HG03460 (cell line): Measurements from ENCODE around the gene INVS.
"Not testable (repeated sequence)": the region's sequence is repeated elsewhere in the genome, so short reads cannot be mapped to it uniquely, and the experiment has no call there.

ENCODE experiments used
- ATAC-seq: cut with Tn5 transposase; IDR thresholded peaks from one replicate; pipeline ENCODE4 v1.9.1; 2021; ENCODE audit not compliant: unreplicated experiment

Gene INVS

DNA sequence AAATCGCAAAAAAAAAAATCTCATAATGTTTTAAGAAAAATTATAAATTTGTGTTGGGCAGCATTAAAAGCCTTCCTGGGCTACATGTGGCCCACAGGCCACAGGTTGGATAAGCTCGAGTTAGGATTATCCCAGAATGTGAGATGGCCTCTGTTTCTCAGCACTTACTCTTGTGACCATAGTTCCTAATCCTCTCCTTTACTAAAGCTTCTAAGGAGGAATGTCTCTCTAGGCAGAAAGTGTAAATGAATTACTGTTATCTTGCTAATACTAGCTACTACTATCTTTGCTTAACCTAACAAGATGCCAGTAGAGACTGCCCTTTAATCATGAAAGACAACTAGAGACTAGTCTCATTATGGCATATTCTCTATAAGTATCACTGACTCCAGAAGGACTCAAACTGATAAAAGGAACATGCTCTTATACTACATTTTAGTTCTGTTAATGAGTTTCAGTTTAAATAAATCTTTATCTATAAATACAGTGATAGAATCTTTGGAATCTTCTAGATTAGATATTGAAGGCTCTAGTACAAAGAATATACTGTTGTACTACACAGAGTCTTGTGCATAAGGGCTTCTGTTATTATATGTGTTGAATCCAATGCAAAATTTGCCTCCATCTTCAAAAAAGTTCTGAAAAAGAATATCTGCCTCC, 13.8 kb downstream of the INVS start:
- no peak for ATAC-seq

DNA sequence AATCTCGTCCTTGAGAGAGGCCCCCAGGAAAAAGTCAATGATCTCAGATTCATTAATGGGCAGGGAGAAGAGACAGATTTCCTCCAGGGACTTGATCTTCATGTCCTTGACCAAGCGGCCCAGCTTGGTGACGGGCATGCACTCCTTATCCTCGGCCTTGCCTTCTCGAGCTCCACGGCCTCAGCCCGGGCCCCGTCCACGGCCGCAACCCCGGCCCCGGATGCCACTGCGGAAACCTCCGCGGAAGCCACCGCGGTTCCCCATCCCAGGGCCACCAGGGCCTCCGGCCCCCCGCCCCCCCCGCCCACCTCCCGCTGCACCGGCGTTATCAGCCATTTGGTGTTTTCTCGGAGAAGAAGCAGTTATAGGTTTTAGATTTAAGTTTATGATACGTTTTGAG, 18.3 kb downstream of the INVS start:
- no peak for ATAC-seq

DNA sequence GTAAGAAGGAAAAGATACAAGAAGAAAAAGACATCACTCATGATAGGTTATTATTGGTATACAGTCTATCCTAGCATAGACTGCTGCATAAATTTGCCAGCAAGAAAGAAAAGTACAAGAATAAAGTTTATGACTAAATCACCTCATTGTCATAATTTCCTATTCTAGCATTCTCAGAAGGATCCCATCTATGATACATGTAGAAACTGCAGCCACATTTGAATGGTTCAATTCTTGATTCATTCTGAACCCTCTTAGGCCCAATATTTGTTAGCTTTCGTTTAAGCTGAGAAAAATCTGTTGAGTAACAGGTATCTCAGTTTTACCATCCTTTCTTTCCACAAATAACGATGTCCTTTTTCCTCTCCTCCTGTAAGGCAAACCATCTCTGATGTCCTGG, 21.2 kb downstream of the INVS start:
- no peak for ATAC-seq

DNA sequence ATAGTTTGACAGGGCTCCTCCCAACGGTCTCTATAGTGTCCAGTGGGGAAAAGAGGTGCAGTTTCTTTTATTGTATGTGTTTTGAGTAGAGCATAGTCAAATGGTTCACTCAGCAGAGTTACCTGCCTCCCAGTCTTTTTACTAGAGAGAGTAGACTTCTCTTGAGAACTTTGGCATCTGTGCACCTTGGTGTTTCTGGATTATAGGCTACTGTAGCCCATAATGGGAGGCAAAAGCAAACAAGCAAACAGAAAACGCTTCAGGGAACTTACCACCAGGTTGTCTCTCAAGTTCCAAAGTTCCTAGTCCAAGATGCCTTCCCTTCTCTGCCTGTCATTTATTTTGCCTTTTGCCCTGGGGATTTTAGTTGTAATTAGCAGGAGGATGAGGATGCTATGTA, 26.2 kb downstream of the INVS start:
- ATAC-seq, result no peak

DNA sequence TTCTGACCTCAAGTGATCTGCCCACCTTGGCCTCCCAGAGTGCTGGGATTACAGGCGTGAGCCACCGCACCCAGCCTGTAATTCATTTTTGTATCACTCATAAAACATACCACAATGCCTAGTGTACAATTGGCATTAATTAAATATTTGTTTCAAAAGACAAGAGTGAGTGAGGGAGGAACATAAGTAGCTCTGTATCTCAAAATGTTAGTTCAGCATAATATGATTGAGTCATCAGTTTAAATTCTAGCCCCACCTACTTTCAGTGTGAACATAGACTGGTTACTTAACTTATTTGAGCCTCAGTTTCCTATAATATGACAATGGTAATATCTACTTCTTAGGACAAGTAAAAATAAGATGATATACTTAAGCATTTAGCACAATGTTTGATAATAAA, 26.9 kb downstream of the INVS start:
- ATAC-seq, result no peak

DNA sequence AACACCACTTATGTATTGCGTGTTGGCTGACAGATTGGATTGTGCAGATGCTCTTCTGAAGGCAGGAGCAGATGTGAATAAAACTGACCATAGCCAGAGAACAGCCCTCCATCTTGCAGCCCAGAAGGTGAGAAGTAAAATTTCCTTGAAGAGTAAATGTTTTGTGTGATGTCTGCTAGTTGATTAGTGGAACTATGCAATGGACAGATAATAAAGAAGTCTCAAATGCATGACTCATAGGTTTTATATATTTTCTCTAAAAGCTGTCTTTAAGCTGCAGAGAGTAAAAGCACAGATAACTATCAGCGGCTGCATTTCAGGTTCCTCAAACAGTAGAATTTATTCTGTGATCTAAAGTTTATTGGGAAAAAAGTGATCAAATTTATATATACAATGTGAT, 27.4 kb downstream of the INVS start:
- no peak for ATAC-seq

DNA sequence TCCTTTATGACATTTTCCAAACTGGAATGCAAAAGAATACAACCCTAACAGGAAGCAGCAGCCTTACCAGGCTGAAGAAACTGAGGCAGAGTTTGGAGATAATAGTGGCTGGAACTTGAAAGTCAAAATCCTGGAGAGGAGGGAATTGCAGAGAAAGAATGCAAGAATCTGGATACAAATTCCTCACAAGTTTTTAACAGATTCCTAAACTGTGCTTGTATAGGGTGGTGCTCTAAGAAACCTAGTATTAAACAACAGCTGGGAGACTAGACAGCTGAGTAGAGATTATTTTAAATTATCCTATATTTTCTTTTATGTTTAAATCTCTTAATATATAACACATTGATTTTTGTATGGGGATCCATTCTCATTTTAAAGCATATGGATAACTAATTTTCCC, 30.7 kb downstream of the INVS start:
- no peak for ATAC-seq

DNA sequence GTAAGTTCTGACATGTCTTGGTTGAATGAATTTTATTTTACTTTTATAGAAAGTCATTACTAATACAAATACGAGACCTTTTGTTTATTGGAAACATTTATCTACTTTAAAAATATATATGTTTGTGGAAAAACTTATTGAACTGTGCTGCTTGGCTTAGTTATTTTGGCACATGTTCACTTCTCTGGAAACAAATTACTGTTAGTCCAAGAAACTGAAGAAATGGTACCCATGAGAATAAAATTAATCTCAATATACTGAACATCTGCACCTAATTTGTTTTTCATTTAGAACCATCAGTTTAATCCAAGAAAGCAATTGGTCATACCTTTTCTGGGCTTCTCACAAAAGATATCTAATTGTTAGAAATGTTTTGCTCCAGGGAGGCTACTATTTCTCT, 32.2 kb downstream of the INVS start:
- no peak for ATAC-seq

DNA sequence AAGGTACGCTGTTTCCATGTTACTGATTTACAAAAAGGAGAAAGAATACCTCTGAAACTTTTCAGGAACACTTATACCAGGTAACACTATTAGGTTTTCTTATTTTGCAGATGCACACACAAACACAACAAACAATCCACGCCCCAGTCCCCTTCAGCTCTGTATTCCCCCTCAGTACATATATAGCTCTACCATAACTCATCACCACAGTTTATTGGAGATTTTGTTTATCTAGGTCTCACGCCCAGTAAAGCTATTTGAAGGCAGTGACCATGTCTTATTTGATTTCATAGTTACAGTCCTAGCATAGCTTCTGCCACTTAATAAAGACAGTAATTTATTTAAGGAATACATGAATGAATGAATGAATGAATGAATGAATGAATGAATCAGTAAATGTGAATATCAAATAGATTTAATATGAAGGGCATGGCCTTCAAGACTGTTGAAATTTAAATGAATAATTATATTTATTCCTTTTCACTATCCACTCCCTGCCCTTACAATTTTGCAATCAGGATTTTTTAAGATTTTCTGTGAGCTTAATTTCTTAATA, 32.9 kb downstream of the INVS start:
- no peak for ATAC-seq

DNA sequence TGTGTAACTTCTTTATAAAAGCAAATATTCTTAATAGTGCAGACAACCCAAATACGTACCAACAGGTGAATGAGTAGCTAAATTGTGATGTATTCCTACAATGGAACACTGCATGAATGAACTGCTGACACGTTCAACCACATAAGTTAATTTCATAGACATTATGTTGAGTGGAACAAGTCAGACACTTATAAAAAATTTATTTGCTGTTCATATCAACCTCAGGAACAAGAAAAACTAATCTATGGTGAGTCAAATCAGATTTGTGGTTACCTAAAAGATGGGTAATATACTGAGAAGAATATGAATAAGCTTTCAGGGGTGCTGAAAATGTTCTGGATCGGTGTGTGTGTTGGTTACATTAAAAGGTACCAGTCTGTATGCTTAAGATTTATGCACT, 35.7 kb downstream of the INVS start:
- no peak for ATAC-seq

DNA sequence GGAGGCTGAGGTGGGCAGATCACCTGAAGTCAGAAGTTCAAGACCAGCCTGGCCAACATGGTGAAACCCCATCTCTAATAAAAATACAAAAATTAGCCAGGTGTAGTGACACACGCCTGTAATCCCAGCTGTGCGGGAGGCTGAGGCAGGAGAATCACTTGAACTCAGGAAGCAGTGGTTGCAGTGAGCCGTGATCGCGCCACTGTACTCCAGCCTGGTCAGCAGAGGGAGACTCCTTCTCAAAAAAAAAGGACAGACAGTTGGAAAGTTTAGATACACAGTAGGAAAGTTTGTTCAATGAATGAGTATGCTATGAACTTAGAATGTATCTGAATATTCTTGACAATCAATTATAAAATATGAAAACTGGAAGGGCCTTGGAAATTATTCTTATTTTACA, 37.8 kb downstream of the INVS start:
- ATAC-seq, result not testable (repeated sequence)

DNA sequence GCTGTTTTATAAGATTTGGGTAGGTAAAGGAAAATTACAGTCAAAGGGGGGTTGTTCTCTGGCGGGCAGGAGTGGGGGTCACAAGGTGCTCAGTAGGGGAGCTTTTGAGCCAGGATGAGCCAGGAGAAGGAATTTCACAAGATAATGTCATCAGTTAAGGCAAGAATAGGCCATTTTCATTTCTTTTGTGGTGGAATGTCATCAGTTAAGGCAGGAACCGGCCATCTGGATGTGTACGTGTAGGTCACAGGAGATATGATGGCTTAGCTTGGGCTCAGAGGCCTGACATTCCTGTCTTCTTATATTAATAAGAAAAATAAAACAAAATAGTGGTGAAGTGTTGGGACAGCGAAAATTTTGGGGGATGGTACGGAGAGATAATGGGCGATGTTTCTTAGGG, 41.3 kb downstream of the INVS start:
- ATAC-seq, result not testable (repeated sequence)

DNA sequence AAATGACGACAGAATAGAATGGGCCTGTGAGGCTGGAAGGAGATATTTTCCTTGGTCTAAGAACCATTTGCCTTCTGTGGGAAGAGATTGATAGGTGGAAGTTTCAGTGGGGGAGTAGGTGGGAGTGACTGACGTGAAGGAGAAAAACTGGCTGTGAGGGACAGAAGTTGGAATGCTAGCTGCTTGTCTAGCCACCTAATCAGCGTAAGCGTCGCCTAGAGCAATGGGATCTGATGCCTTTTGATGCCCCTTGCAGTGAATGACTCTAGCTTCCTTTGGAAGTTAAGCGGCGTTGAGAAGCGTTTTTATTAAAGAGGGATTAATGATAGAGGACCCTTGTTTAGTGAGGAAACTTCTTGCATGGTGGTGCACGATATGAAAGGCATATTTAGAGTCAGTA, 42.8 kb downstream of the INVS start:
- ATAC-seq, result not testable (repeated sequence)

DNA sequence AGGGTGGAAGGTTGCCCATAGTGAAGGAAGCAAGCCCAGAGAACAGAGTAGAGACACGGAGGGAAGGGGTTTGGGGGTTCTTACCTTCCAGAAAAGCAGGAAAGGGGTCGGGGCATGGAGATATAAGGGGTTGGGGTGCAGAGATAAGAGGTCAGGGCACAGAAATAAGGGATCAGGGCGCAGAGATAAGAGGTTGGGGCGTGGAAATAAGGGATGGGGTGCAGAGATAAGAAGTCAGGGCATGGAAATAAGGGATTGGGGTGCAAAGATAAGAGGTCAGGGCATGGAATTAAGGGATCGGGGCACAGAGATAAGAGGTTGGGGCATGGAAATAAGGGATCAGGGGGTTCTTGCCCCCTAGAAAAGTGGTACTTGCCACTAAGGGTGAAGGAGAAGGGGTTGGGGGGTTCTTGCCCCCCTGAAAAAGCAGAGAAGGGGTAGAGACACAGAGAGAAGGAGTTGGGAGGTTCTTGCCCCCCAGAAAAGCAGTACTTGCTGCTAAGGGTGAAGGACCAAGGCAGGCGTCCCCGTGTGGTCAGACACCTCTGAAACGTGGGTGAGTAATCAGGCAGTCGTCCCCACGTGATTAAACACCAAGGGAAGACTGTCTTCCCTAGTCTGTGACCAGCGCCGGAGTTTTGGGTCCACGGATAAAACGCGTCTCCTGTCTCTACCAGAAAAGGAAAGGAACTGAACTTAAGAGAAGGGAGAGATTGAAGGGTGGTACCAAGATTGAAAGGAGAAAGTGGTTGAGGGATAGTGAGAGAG, 46.3 kb downstream of the INVS start:
- not testable (repeated sequence) for ATAC-seq

DNA sequence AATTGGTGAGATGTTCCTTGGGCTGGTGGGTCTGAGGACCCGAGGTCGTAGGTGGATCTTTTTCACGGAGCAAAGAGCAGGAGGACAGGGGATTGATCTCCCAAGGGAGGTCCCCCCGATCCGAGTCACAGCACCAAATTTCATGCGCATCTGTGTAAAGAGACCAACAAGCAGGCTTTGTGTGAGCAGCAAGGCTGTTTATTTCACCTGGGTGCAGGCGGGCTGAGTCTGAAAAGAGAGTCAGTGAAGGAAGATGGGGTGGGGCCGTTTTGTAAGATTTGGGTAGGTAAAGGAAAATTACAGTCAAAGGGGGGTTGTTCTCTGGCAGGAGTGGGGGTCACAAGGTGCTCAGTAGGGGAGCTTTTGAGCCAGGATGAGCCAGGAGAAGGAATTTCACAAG, 46.9 kb downstream of the INVS start:
- not testable (repeated sequence) for ATAC-seq

DNA sequence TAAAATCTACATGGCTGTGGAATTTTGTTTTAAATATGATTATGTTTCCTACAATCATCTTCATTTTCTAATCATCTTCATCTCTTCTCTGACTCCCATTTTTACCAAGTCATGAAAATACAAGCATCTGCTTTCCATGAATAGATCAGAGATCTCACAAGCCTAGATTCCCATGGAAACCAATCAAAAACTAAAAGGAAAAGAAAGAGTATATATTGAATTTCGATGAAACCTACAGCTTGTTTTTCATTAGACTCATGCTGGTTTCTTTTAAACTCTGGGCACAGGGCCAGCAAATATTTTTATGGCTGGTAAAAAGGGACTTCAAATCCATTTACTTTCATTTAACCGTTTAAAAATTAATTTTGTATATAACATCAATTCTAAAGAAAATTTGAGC, 51.2 kb downstream of the INVS start:
- ATAC-seq, result no peak

DNA sequence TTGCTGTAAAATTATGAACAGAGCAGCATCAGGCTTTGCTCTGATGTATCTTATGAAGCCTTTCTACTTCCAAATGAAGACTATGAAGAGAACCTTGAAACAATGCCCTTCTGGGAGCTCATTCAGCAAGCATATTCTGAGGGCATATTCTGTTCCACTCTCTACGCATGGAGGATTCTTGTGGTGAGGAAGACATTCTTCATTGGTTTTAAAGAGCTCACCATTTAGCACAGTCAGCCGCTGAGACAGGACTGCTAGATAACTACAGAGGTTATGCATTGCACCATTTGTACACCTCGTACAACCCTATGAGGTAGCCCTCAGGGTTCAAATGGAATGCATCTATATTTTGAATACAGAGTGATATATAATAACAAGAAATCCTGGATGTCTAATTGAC, 61.0 kb downstream of the INVS start:
- ATAC-seq, result no peak

DNA sequence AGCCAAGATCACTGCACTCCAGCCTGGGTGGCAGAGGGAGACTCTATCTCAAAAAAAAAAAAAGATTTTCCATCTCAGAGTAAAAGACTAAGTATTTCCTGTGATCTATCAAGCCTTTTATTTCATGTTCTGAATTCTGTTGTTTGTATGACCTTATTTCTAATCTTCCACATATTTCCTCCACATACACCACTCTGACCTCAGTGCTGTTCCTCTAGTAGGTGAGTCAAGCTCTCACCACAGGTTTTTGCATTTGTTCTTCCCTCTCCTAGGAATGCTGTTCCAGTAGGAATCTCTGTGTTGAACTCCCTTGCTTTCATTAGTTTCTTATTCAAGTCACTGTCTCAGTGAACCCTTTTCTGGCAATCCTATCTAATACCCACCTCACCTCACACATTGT, 68.1 kb downstream of the INVS start:
- ATAC-seq, result no peak

DNA sequence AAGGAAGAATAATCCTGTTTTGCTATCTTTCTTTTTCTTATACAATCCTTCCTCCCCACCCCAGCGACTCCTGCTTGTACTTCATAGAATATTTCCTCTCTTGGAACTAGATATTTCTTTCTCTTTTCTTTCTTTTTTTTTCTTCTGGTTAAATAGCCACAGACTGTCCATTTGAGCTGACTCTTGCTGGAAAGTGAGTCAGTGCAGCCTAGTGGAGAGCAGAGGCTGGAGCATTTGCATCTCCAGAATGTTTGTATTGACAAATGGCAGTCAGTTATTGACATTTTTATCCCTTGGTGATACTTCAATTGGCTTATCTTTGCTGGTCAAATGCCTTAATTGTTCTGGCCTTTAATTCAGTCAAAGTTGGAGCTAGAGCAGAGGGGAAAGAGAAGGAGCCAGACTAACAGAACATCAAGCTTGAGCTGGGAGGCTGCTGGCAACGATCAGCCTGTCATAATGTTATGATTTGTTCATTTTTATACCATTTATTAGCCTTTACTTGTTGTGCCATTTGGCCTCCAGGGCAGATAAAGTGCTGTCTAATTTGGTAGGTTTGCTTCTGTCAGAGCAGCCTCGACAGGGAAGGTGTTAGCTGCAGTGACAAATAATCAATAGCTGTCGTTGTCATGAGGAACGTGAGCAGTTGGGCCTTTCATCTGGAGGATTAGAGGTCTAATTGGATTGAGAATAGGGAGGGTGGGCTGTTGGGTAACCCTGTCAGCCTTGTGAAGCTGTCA, 69.0 kb downstream of the INVS start:
- ATAC-seq, result no peak

DNA sequence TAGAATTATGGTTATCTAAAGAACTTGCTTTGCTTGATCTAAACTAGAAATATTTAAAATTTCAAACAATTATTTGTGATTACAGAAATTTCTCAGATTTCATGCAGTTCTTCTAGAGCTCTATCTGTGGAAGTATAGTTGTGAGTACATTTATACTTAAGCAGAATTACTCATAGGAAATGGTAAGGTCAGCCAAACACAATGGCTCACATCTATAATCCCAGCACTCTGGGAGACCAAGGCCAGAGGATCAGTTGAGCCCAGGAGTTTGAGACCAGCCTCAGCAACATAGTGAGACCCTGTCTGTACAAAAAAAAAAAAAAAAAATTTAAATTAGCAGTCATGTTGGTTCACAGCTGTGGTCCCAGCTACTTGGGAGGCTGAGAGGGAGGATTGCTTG, 71.0 kb downstream of the INVS start:
- ATAC-seq, result no peak

DNA sequence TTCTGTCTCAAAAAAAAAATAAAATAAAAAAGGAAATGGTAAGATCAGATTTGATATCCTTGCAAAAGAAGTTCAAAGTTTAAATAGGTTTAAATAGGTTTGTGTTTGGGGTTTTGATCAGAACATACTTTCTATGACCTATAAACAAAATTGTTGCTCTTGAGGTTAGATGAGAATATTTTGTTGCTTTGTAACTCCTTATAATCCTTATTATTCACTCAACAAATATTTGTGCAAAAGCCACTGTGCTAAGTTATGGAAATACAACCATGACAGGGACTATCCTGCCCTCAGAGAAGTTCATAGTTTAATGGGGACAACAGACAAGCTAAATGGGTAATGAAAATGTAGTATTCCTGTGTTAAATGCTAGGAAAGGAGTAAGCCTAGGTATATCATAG, 71.5 kb downstream of the INVS start:
- no peak for ATAC-seq

DNA sequence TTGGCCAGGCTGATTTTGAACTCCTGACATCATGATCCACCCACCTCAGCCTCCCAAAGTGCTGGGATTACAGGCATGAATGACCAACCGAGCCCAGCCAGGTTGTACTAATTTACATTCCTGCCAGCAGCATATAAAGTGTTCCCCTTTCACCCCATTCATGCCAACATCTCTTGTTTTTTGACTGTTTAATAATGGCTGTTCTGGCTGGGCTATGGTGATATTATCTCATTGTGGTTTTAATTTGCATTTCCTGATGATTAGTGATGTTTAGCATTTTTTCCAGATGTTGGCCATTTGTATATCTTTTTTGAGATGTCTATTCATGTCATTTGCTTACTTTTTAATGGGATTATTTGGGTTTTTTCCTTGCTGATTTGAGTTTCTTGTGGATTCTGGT, 87.3 kb downstream of the INVS start:
- no peak for ATAC-seq
